Measurements from ENCODE around the gene LITAF.

- no peak for TF ChIP-seq CTCF (IDR thresholded peaks at IDR 0.05)
- TF ChIP-seq POLR2A (IDR thresholded peaks at IDR 0.05): no peak
- TF ChIP-seq POLR2AphosphoS5 (IDR thresholded peaks at IDR 0.05): no peak
- no peak for TF ChIP-seq EP300 (IDR thresholded peaks at IDR 0.05; ENCODE audit: low read depth)
Observed at GRCh38 chr16:11612665-11613025, 25.9 kb upstream of the LITAF start.
